IgD-negative memory B cell (primary cell): Measurements from ENCODE around the gene KRT73. TPM values are rescaled to one million over a fixed set of nuclear protein-coding genes. Genes with fewer than 3 reads are reported as not detected.

ENCODE experiments used
- H3K27ac Mint-ChIP-seq, 3 donors: one replicate each; pipeline ENCODE4 v1.8.0; 2020 to 2022; ENCODE audit warnings: mild to moderate bottlenecking in 3 of 3, mixed read lengths in 3 of 3, moderate library complexity in 1 of 3
- H3K27me3 Mint-ChIP-seq: one replicate; pipeline ENCODE4 v1.8.0; 2021; ENCODE audit warnings: mixed read lengths
- H3K36me3 Mint-ChIP-seq: one replicate; pipeline ENCODE4 v1.8.0; 2020; ENCODE audit warnings: mild to moderate bottlenecking, mixed read lengths
- H3K4me1 Mint-ChIP-seq, 3 donors: one replicate each; pipeline ENCODE4 v1.8.0; 2020 to 2022; ENCODE audit warnings: mixed read lengths in 3 of 3, mild to moderate bottlenecking in 1 of 3
- H3K4me3 Mint-ChIP-seq, 4 donors: one replicate each; pipeline ENCODE4 v1.8.0; 2020 to 2022; ENCODE audit warnings: mild to moderate bottlenecking in 4 of 4, mixed read lengths in 4 of 4, moderate library complexity in 3 of 4
- H3K9me3 Mint-ChIP-seq, 3 donors: one replicate each; pipeline ENCODE4 v1.8.0; 2020 to 2021; ENCODE audit warnings: mixed read lengths in 3 of 3, mild to moderate bottlenecking in 1 of 3
- polyA plus RNA-seq: library from polyadenylated mRNA; unstranded; fragments of 300-500 nt; fragmentation: Illumina TruSeq; gene quantifications from one replicate; pipeline ENCODE4 v1.2.3, GENCODE V29; 2021

The KRT73 gene
- polyA plus RNA-seq: not detected

GRCh38 chr12:52618216-52618615 lies at the start of gene KRT73:
Gene KRT73, minus strand, starts transcription at chr12:52618559. Its CDS starts 35 bp downstream, at chr12:52618524.
- H3K4me3 Mint-ChIP-seq: peak within 1 kb of the TSS in 1 of 4 donors; percentile 31
- H3K27me3 Mint-ChIP-seq: peaks cover 19% of the 10 kb centered on the region
- no peaks in the 10 kb centered on the region for H3K4me1 Mint-ChIP-seq
- H3K9me3 Mint-ChIP-seq: peaks cover 0 to 5% (median 2%) of the 10 kb centered on the region in 3 donors
- H3K27ac Mint-ChIP-seq: peak within 1 kb of the TSS in 1 of 3 donors; percentile 2
- peaks cover 3% of the 10 kb centered on the region for H3K36me3 Mint-ChIP-seq

DNA sequence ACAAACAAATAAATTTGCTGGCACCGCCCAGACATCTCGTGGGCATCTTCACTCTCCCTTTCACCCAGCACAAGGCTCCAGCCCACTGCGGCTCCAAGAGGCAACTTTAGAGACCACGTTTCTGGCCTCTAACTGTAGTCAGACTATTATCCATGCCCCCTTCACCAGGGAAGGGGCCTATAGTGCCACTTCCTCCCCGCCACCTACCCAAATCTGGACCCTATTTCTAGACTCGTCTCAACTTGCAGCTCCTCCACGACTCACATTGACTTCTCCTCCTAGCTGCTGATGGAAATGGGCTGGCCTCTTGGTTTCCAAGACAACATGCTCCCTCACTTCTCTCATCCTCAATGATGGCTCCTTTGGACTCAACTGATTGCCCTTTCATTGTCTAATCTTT lies 49.6 kb upstream of the KRT73 start:
- no peaks in the 10 kb centered on the region for H3K9me3 Mint-ChIP-seq

DNA sequence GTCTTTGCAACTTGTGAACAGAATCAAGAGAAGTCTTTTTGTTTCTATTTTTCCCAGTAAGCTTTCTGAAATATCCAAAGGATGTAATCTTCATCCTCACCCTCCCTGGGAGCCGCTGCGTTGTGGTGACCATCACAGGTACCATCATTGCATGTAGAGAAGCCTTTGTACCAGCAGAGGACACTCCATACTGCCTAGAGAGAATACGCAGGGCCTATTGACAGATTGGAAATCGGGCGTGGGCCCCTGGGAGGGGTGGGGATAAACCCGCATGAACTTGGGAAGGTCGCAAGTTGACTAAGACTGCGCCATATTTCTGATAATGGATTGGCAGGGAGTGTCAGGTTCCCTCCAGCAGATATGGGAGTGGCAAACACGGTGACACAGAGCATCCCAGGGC lies 49.1 kb upstream of the KRT73 start:
- Mint-ChIP-seq H3K4me3 (no peak overlapping the region), H3K36me3 (no peaks in the 10 kb centered on the region), H3K27me3 (peaks cover 17% of the 10 kb centered on the region), H3K9me3 (no peaks in the 10 kb centered on the region), H3K27ac (no peak overlapping the region), H3K4me1 (no peaks in the 10 kb centered on the region)

More for the DNA sequence above, 49.6 kb upstream of the KRT73 start:
- no peak overlapping the region for H3K4me3 Mint-ChIP-seq
- H3K36me3 Mint-ChIP-seq: no peaks in the 10 kb centered on the region
- H3K27me3 Mint-ChIP-seq: peaks cover 17% of the 10 kb centered on the region
- no peaks in the 10 kb centered on the region for H3K4me1 Mint-ChIP-seq
- H3K27ac Mint-ChIP-seq: no peak overlapping the region

- Mint-ChIP-seq H3K27ac (no peak overlapping the region), H3K36me3 (no peaks in the 10 kb centered on the region), H3K4me3 (no peak overlapping the region)
Observed at GRCh38 chr12:52666471-52666870, 48.1 kb upstream of the KRT73 start.

DNA sequence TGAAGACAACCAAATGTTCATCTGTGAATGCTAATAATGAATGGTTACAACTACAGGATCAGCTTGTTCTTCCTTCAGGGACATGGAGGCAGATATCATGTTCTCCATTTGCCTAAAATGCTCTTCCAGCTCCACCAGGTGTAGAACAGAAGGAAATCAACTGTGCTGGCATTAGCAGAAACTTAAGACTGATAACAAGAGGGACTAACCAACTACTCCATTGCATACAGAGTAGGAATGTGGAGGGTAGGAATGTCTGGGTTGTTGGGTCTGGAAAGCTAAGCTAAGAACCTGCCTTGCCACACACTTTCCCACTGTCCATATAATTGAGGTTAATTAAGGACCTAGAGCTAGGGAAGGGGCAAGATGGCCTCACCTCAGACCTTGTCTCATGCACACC lies 45.1 kb upstream of the KRT73 start:
- H3K4me3 Mint-ChIP-seq: no peak overlapping the region
- H3K27me3 Mint-ChIP-seq: peaks cover 21% of the 10 kb centered on the region
- no peak overlapping the region for H3K27ac Mint-ChIP-seq
- H3K9me3 Mint-ChIP-seq: no peaks in the 10 kb centered on the region
- H3K36me3 Mint-ChIP-seq: no peaks in the 10 kb centered on the region
- H3K4me1 Mint-ChIP-seq: no peaks in the 10 kb centered on the region

More at GRCh38 chr12:52666471-52666870, 48.1 kb upstream of the KRT73 start:
- H3K4me1 Mint-ChIP-seq: no peaks in the 10 kb centered on the region
- H3K27me3 Mint-ChIP-seq: peaks cover 17% of the 10 kb centered on the region
- no peaks in the 10 kb centered on the region for H3K9me3 Mint-ChIP-seq

DNA sequence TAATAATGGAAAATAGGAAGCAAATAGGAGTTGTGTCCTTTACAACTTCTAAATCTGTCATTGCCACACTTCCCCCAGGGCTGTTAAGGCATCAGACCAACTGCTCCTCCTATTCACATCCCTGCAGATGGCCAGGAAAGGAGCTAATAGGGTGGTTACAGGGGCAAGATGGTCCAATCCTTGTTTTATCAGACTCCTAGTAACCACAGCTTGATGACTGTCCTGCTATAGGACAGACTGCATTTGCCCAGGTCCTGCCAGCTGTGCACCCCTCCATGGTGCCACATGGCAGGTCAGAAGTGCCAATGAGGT lies 44.5 kb upstream of the KRT73 start:
- Mint-ChIP-seq H3K27ac (no peak overlapping the region), H3K27me3 (peaks cover 23% of the 10 kb centered on the region), H3K4me3 (no peak overlapping the region), H3K4me1 (no peaks in the 10 kb centered on the region), H3K9me3 (no peaks in the 10 kb centered on the region), H3K36me3 (no peaks in the 10 kb centered on the region)

DNA sequence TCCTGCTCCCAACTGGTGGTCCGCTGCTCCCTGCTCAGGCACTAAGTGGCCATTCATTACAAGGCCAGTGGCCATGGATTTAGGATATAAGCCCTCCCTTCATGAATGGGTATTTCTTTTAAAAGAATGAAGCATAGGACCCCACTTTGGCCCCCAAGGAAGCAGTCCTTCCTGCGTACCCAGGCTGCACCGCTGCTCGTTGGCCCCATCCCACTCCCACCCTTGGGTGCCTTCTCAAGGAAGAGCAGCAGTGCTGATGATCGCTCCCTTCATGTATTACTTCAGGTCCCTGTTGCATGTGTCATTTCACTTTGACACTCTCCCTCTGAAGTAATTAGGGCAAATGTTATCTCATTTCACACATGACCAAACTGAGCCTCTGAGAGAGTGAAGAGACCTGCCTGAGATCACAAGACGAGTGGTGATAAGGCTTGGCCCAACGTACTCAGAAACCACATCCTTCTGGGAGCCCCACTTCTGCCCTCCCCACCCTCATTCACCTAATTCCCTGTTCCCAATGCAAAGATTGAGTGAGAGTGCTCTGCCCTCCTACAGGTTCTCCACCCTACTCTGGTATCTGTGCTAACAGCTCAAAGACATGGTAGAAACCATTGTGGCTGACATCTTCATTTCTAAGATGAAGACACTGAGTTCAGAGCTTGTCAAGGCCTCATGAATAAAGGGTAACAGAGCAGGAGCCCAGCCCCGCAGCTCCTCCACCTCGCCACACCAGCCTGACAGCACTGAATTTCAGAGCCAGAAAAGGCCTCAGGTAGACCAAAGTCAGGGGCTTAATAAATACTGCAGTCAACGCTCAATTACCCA lies 43.9 kb upstream of the KRT73 start:
- Mint-ChIP-seq H3K4me1 (no peaks in the 10 kb centered on the region), H3K4me3 (no peak overlapping the region), H3K9me3 (no peaks in the 10 kb centered on the region), H3K36me3 (no peaks in the 10 kb centered on the region), H3K27ac (no peak overlapping the region), H3K27me3 (peaks cover 23% of the 10 kb centered on the region)

- H3K27ac Mint-ChIP-seq: no peak overlapping the region
- H3K4me1 Mint-ChIP-seq: no peaks in the 10 kb centered on the region
- peak overlapping the region in 1 of 4 donors; percentile 4 for H3K4me3 Mint-ChIP-seq
- peaks cover 23% of the 10 kb centered on the region for H3K27me3 Mint-ChIP-seq
- no peaks in the 10 kb centered on the region for H3K9me3 Mint-ChIP-seq
- no peaks in the 10 kb centered on the region for H3K36me3 Mint-ChIP-seq
Observed at GRCh38 chr12:52661668-52662067, 43.3 kb upstream of the KRT73 start.

- Mint-ChIP-seq H3K27ac (no peak overlapping the region), H3K27me3 (peaks cover 23% of the 10 kb centered on the region), H3K4me1 (no peaks in the 10 kb centered on the region), H3K36me3 (no peaks in the 10 kb centered on the region), H3K9me3 (no peaks in the 10 kb centered on the region), H3K4me3 (no peak overlapping the region)
Observed at GRCh38 chr12:52660934-52661499, 42.7 kb upstream of the KRT73 start.

GRCh38 chr12:52659951-52660350 lies 41.6 kb upstream of the KRT73 start:
- peaks cover 22% of the 10 kb centered on the region for H3K27me3 Mint-ChIP-seq
- H3K9me3 Mint-ChIP-seq: no peaks in the 10 kb centered on the region
- H3K27ac Mint-ChIP-seq: no peak overlapping the region
- H3K4me1 Mint-ChIP-seq: no peaks in the 10 kb centered on the region
- H3K36me3 Mint-ChIP-seq: no peaks in the 10 kb centered on the region
- no peak overlapping the region for H3K4me3 Mint-ChIP-seq

DNA sequence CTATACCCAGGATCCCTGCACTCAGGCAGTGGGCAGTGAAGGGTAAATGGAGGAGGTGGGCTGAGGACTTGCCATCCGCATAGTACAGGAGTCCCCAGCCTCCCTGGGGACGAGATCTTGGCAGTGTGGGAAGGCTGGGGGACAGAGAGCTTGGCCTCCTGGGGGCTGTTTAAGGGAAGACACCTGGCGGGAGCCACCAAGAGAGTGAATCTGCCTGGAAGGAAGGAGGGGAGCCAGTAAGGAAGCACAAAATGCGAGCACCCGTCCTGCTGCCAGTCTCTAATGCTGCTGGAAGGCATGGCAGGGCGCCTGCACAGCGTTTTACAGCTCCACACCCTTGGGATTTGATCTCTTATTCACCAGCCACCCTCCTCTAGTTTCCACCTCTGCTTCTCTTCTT lies 41.0 kb upstream of the KRT73 start:
- H3K27me3 Mint-ChIP-seq: peaks cover 22% of the 10 kb centered on the region
- no peak overlapping the region for H3K27ac Mint-ChIP-seq
- H3K4me1 Mint-ChIP-seq: no peaks in the 10 kb centered on the region
- H3K36me3 Mint-ChIP-seq: no peaks in the 10 kb centered on the region
- H3K4me3 Mint-ChIP-seq: no peak overlapping the region
- no peaks in the 10 kb centered on the region for H3K9me3 Mint-ChIP-seq

GRCh38 chr12:52658196-52658595 lies 39.8 kb upstream of the KRT73 start:
- no peaks in the 10 kb centered on the region for H3K9me3 Mint-ChIP-seq
- no peak overlapping the region for H3K4me3 Mint-ChIP-seq
- no peaks in the 10 kb centered on the region for H3K4me1 Mint-ChIP-seq
- no peaks in the 10 kb centered on the region for H3K36me3 Mint-ChIP-seq
- peaks cover 18% of the 10 kb centered on the region for H3K27me3 Mint-ChIP-seq
- no peak overlapping the region for H3K27ac Mint-ChIP-seq

DNA sequence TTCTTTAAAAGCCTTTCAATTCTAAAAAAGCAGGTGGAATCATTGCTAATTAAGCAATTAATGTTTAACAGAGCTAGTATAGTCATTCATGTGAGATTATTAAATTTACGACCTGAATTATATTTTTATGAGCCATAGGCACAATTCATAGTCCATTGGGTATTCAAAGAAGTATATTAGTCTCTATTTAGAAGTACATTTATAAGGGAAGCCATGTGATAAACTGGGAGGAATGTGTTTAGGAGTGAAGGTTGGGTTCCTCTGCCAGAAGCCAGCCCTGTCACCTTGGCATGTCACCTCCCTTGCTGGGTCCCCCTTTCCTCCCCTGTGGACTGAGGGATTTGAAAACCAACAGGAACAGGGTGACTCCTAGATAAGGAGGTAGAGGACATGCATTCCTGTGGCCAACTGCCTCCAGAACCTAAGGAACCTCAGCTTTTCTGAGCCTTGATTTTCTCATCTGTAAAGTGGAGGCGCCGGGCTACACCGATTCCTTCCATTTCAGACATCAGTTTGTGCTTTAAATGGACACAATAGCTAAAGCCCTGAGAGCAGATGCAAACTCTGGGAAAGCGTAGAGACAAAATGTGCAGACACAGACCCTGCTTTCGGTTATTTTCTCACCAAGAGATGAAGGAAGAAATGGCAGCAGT lies 39.0 kb upstream of the KRT73 start:
- Mint-ChIP-seq H3K4me1 (no peaks in the 10 kb centered on the region), H3K9me3 (peaks cover 0 to under 1% (median 0%) of the 10 kb centered on the region in 3 donors), H3K27me3 (peaks cover 18% of the 10 kb centered on the region), H3K4me3 (no peak overlapping the region), H3K36me3 (no peaks in the 10 kb centered on the region), H3K27ac (no peak overlapping the region)

- peaks cover 18% of the 10 kb centered on the region for H3K27me3 Mint-ChIP-seq
- H3K27ac Mint-ChIP-seq: no peak overlapping the region
- H3K4me3 Mint-ChIP-seq: no peak overlapping the region
- H3K9me3 Mint-ChIP-seq: peaks cover 0 to 4% (median 0%) of the 10 kb centered on the region in 3 donors
- no peaks in the 10 kb centered on the region for H3K36me3 Mint-ChIP-seq
- H3K4me1 Mint-ChIP-seq: no peaks in the 10 kb centered on the region
Observed at GRCh38 chr12:52656616-52657015, 38.3 kb upstream of the KRT73 start.

GRCh38 chr12:52655720-52656124 lies 37.4 kb upstream of the KRT73 start:
- no peaks in the 10 kb centered on the region for H3K36me3 Mint-ChIP-seq
- H3K27me3 Mint-ChIP-seq: peaks cover 16% of the 10 kb centered on the region
- no peak overlapping the region for H3K27ac Mint-ChIP-seq
- H3K9me3 Mint-ChIP-seq: peaks cover 0 to 4% (median 0%) of the 10 kb centered on the region in 3 donors
- no peak overlapping the region for H3K4me3 Mint-ChIP-seq
- H3K4me1 Mint-ChIP-seq: no peaks in the 10 kb centered on the region
